Glutamatergic neuron (in vitro differentiated cells): ENCODE measurements around the gene SLC35B4. TPM values are rescaled to one million over a fixed set of nuclear protein-coding genes. Genes with fewer than 3 reads are reported as not detected.
"Not testable (repeated sequence)": the region's sequence is repeated elsewhere in the genome, so short reads cannot be mapped to it uniquely, and the experiment has no call there.

Source experiments
- DNase-seq: peaks from one replicate; pipeline ENCODE4 v3.0.0; 2022
- H3K27ac Mint-ChIP-seq: one replicate; pipeline ENCODE4 v1.8.0; 2020; ENCODE audit warnings: mild to moderate bottlenecking, mixed read lengths, inconsistent platforms; ENCODE audit not compliant: unreplicated experiment
- H3K27me3 Mint-ChIP-seq: one replicate; pipeline ENCODE4 v1.8.0; 2020; ENCODE audit warnings: mild to moderate bottlenecking, moderate library complexity, mixed read lengths, inconsistent platforms; ENCODE audit not compliant: unreplicated experiment
- H3K36me3 Mint-ChIP-seq: one replicate; pipeline ENCODE4 v1.8.0; 2020; ENCODE audit warnings: mild to moderate bottlenecking, mixed read lengths, inconsistent platforms; ENCODE audit not compliant: unreplicated experiment
- H3K4me1 Mint-ChIP-seq: one replicate; pipeline ENCODE4 v1.8.0; 2020; ENCODE audit warnings: mild to moderate bottlenecking, low read depth, mixed read lengths, inconsistent platforms; ENCODE audit not compliant: unreplicated experiment
- H3K4me3 Mint-ChIP-seq: one replicate; pipeline ENCODE4 v1.8.0; 2020; ENCODE audit warnings: mild to moderate bottlenecking, mixed read lengths, inconsistent platforms; ENCODE audit not compliant: unreplicated experiment
- H3K9me3 Mint-ChIP-seq: one replicate; pipeline ENCODE4 v1.8.0; 2020; ENCODE audit warnings: mild to moderate bottlenecking, moderate library complexity, mixed read lengths, inconsistent platforms; ENCODE audit not compliant: unreplicated experiment
- total RNA-seq: library from RNA; stranded (reverse); fragmentation: NEBNext Ultra II Directional; extraction: Animal tissue kit (Norgen Biotek cat#: 25700); gene quantifications from one replicate; pipeline ENCODE4 v1.2.1, GENCODE V29; 2021; ENCODE audit not compliant: unreplicated experiment
- TF ChIP-seq, protein P1 (sequence below): fragments of 200-600 bp; sonication (generic); IDR thresholded peaks from one replicate; pipeline ENCODE4 v1.5.0; 2021; ENCODE audit not compliant: partially characterized antibody, unreplicated experiment

SLC35B4 gene
- total RNA-seq, 1 donor from 2014 or later = 40.9 TPM

DNA sequence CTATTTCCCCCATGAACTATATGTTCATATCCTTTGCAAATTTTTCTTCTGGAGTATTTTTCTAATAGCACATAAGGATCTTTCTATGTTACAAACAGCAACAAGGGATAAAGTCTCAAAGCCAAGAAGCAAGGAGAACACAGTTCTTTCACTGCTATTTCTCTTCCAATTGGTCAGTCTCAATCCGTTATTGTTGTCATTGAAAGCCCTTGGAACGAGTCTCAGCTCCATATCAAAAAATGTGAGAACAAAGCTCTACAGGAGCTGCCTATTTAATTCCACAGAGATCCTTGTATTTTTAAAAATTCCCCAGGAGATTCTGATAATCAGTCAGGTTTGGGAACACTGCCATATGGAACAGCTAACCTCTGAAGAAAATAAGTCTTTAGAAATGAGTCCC is 15.7 kb downstream of the SLC35B4 start:
- TF ChIP-seq, protein P1, sequence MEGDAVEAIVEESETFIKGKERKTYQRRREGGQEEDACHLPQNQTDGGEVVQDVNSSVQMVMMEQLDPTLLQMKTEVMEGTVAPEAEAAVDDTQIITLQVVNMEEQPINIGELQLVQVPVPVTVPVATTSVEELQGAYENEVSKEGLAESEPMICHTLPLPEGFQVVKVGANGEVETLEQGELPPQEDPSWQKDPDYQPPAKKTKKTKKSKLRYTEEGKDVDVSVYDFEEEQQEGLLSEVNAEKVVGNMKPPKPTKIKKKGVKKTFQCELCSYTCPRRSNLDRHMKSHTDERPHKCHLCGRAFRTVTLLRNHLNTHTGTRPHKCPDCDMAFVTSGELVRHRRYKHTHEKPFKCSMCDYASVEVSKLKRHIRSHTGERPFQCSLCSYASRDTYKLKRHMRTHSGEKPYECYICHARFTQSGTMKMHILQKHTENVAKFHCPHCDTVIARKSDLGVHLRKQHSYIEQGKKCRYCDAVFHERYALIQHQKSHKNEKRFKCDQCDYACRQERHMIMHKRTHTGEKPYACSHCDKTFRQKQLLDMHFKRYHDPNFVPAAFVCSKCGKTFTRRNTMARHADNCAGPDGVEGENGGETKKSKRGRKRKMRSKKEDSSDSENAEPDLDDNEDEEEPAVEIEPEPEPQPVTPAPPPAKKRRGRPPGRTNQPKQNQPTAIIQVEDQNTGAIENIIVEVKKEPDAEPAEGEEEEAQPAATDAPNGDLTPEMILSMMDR = no peak
- H3K36me3 Mint-ChIP-seq = no peaks in the 10 kb centered on the region
- H3K4me3 Mint-ChIP-seq = no peak overlapping the region
- H3K4me1 Mint-ChIP-seq = no peaks in the 10 kb centered on the region
- no peak overlapping the region for H3K27ac Mint-ChIP-seq
- no peaks in the 10 kb centered on the region for H3K27me3 Mint-ChIP-seq
- no peak for DNase-seq
- no peaks in the 10 kb centered on the region for H3K9me3 Mint-ChIP-seq

- no peaks in the 10 kb centered on the region for H3K9me3 Mint-ChIP-seq
- no peaks in the 10 kb centered on the region for H3K27me3 Mint-ChIP-seq
- no peak overlapping the region for H3K27ac Mint-ChIP-seq
- TF ChIP-seq, protein P1 = no peak
- no peaks in the 10 kb centered on the region for H3K4me1 Mint-ChIP-seq
- DNase-seq = no peak
- H3K4me3 Mint-ChIP-seq = no peak overlapping the region
- H3K36me3 Mint-ChIP-seq = peaks cover 11% of the 10 kb centered on the region
Observed at GRCh38 chr7:134298902-134299683, 17.6 kb downstream of the SLC35B4 start.

- TF ChIP-seq, protein P1 = no peak
- no peaks in the 10 kb centered on the region for H3K27me3 Mint-ChIP-seq
- H3K27ac Mint-ChIP-seq = no peak overlapping the region
- no peaks in the 10 kb centered on the region for H3K4me1 Mint-ChIP-seq
- H3K4me3 Mint-ChIP-seq = no peak overlapping the region
- no peaks in the 10 kb centered on the region for H3K9me3 Mint-ChIP-seq
- H3K36me3 Mint-ChIP-seq = peaks cover 11% of the 10 kb centered on the region
- DNase-seq = no peak
Observed at GRCh38 chr7:134297489-134297888, 19.2 kb downstream of the SLC35B4 start.

- not testable (repeated sequence) for H3K27me3 Mint-ChIP-seq, DNase-seq, H3K4me1 Mint-ChIP-seq, H3K27ac Mint-ChIP-seq, H3K9me3 Mint-ChIP-seq, H3K4me3 Mint-ChIP-seq
- peaks cover 11% of the 10 kb centered on the region for H3K36me3 Mint-ChIP-seq
Observed at GRCh38 chr7:134295982-134296381, 20.7 kb downstream of the SLC35B4 start.

GRCh38 chr7:134293002-134293740 is 23.6 kb downstream of the SLC35B4 start:
- Mint-ChIP-seq H3K27ac (no peak overlapping the region), H3K27me3 (no peaks in the 10 kb centered on the region), H3K4me3 (no peak overlapping the region), H3K4me1 (no peaks in the 10 kb centered on the region), H3K36me3 (peaks cover 11% of the 10 kb centered on the region), H3K9me3 (no peaks in the 10 kb centered on the region)
- TF ChIP-seq, protein P1 = no peak
- no peak for DNase-seq
